ENCODE measurements around the gene CFAP92.

DNA sequence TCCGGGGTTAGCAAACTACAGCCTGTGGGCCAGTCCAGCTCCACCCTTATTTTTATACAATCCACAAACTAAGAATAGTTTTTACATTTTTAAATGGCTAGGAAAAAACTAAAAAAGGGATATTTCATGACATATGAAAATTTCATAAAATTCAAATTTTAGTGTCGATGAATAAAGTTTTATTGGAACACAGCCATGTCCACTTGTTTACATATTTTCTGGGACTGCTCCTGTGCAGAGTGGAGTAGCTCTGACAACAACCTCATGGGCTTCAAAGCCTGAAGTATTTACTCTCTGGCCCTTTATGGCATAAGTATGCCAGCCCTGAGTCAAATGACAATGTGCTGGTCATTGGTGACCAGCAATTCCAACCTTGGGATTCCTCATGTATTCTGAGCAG, 24.4 kb upstream of the CFAP92 start:
- TF ChIP-seq ZNF274 (IDR thresholded peaks at IDR 0.05; ENCODE audit: low read depth, low read length) (no peak), SUZ12 (IDR thresholded peaks at IDR 0.05; ENCODE audit: extremely low read depth, insufficient read depth, insufficient read length) (no peak), YY1 (IDR thresholded peaks at IDR 0.05; ENCODE audit: insufficient read depth, insufficient read length) (no peak)
